ENCODE measurements around the gene ZFYVE9. TPM values are rescaled to one million over a fixed set of nuclear protein-coding genes. Genes with fewer than 3 reads are reported as not detected.
"Not testable (repeated sequence)": the region's sequence is repeated elsewhere in the genome, so short reads cannot be mapped to it uniquely, and the experiment has no call there.

Gene ZFYVE9
- polyA plus RNA-seq, 5 donors: 25.6 to 35.9 (median 33.0) TPM

GRCh38 chr1:52145137-52145536 is 3.2 kb downstream of the ZFYVE9 start:
- DNase-seq: no peak

- not testable (repeated sequence) for DNase-seq
Observed at GRCh38 chr1:52150445-52150844, 8.6 kb downstream of the ZFYVE9 start.

- DNase-seq: no peak
Observed at GRCh38 chr1:52150946-52151345, 9.1 kb downstream of the ZFYVE9 start.

GRCh38 chr1:52152572-52152971 is 10.7 kb downstream of the ZFYVE9 start:
- no peak for DNase-seq

GRCh38 chr1:52153010-52153409 is 11.1 kb downstream of the ZFYVE9 start:
- no peak for DNase-seq

- no peak for DNase-seq
Observed at GRCh38 chr1:52153898-52154297, 12.0 kb downstream of the ZFYVE9 start.

GRCh38 chr1:52156460-52156859 is 14.6 kb downstream of the ZFYVE9 start:
- no peak for DNase-seq

GRCh38 chr1:52157582-52157981 is 15.7 kb downstream of the ZFYVE9 start:
- no peak for DNase-seq

GRCh38 chr1:52158218-52158617 is 16.3 kb downstream of the ZFYVE9 start:
- DNase-seq: no peak

GRCh38 chr1:52159033-52159789 is 17.3 kb downstream of the ZFYVE9 start:
- no peak for DNase-seq

- no peak for DNase-seq
Observed at GRCh38 chr1:52162947-52163346, 21.1 kb downstream of the ZFYVE9 start.

GRCh38 chr1:52164604-52165003 is 22.7 kb downstream of the ZFYVE9 start:
- no peak for DNase-seq

- DNase-seq: no peak
Observed at GRCh38 chr1:52166996-52167753, 25.3 kb downstream of the ZFYVE9 start.

GRCh38 chr1:52168373-52169080 is 26.6 kb downstream of the ZFYVE9 start:
- no peak for DNase-seq

GRCh38 chr1:52171149-52171548 is 29.3 kb downstream of the ZFYVE9 start:
- DNase-seq: not testable (repeated sequence)

GRCh38 chr1:52179073-52179472 is 37.2 kb downstream of the ZFYVE9 start:
- no peak for DNase-seq

- DNase-seq: no peak
Observed at GRCh38 chr1:52180176-52180575, 38.3 kb downstream of the ZFYVE9 start.

GRCh38 chr1:52181759-52182158 is 39.9 kb downstream of the ZFYVE9 start:
- not testable (repeated sequence) for DNase-seq

GRCh38 chr1:52182328-52182727 is 40.4 kb downstream of the ZFYVE9 start:
- not testable (repeated sequence) for DNase-seq

- DNase-seq: no peak
Observed at GRCh38 chr1:52182874-52183400, 41.0 kb downstream of the ZFYVE9 start.

- peak in 1 of 2 donors; percentile 12 for DNase-seq
Observed at GRCh38 chr1:52186449-52186848, 44.6 kb downstream of the ZFYVE9 start.

- DNase-seq: no peak
Observed at GRCh38 chr1:52189898-52190480, 48.1 kb downstream of the ZFYVE9 start.

Data from right lung (tissue), 5 donors.